ENCODE results near the gene PSMA6. TPM values are rescaled to one million over a fixed set of nuclear protein-coding genes. Genes with fewer than 3 reads are reported as not detected.

PSMA6 gene
- total and polyA plus RNA-seq, 2 of the 13 experiments (the other 11 are each of a cell fraction or from before 2014, with no cell fraction given) = 525 to 1,109 TPM

DNA sequence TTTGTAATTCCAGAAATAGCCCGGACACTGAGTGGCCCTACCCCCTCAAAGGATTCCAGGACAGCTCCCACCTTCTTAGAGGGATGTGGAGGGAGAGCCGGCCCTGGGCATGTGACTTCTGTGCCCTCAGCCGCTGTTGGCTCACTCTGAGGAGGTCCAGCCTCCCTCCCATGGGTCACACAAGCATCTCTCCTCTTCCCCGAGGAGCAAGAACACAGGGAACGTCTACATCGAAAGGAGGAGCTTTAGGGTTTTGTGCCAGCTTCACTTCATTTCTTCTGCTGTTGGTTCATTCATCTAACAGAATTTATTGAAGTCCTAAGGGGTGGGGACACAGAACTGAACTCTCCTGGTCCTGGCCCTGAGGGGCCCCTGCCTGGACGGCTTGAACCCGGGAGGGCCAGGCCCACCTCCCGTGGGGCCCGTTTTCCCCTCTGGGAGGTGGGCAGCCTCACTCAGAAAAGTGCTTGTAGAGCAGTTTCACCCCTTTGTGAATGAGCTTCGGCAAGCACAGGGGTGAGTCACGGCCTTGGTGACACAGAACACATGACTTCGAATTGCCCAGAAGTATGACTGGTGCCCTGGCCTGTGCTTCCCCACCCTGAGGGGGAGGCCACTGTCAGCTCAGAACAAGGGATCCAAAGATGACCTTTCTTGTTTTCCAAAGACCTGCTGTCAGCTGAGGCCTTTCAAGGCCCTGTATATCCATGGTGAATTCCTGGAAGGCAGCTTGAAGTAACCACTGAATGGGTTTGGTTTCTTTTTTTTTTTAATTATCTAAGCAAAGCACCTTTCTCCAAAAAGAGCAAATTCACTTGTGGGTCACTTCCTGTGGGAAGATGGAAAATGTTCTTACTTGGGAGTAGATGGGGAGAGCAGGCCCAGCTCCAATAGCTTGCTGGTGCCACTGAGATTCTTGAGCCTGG, 73.2 kb downstream of the PSMA6 start (continued):
- TF ChIP-seq ZNF276 (CRISPR knock-in tag; IDR thresholded peaks at IDR 0.05; ENCODE audit: low read depth) (peak; percentile 97), ZNF672 (CRISPR knock-in tag; IDR thresholded peaks at IDR 0.05) (no peak), PRPF4 (IDR thresholded peaks at IDR 0.05; ENCODE audit: low read depth, low read length, poor library complexity, severe bottlenecking) (no peak), JDP2 (CRISPR knock-in tag; IDR thresholded peaks at IDR 0.05; ENCODE audit: borderline replicate concordance) (no peak), HMG20A (CRISPR knock-in tag; IDR thresholded peaks at IDR 0.05; ENCODE audit: borderline replicate concordance) (peak; percentile 93), ZNF660 (CRISPR knock-in tag; IDR thresholded peaks at IDR 0.05; ENCODE audit: borderline replicate concordance, low read depth) (0 out of 2 replicates have a peak, but pooled peaks have one; percentile 36), ETS1 (CRISPR knock-in tag; IDR thresholded peaks at IDR 0.05) (no peak), SRSF1 (optimal IDR thresholded peaks at IDR 0.05; ENCODE audit: low read depth, low read length) (peak; percentile 77), THYN1 (CRISPR knock-in tag; IDR thresholded peaks at IDR 0.05; ENCODE audit: borderline replicate concordance, low read depth) (no peak), ZNF124 (CRISPR knock-in tag; IDR thresholded peaks at IDR 0.05) (no peak), ADNP (CRISPR knock-in tag; IDR thresholded peaks at IDR 0.05) (0 out of 2 replicates have a peak, but pooled peaks have one; percentile 43), ZNF496 (CRISPR knock-in tag; IDR thresholded peaks at IDR 0.05; ENCODE audit: insufficient replicate concordance) (no peak), CCDC6 (CRISPR knock-in tag; IDR thresholded peaks at IDR 0.05) (no peak; the same call in 1 of the 2 replicates), ARID5B (CRISPR knock-in tag; IDR thresholded peaks at IDR 0.05) (peak; percentile 99), HNRNPK (IDR thresholded peaks at IDR 0.05; ENCODE audit: low read depth, low read length, poor library complexity, severe bottlenecking) (no peak), RORA (CRISPR knock-in tag; IDR thresholded peaks at IDR 0.05) (no peak)
- TF ChIP-seq, protein P1, sequence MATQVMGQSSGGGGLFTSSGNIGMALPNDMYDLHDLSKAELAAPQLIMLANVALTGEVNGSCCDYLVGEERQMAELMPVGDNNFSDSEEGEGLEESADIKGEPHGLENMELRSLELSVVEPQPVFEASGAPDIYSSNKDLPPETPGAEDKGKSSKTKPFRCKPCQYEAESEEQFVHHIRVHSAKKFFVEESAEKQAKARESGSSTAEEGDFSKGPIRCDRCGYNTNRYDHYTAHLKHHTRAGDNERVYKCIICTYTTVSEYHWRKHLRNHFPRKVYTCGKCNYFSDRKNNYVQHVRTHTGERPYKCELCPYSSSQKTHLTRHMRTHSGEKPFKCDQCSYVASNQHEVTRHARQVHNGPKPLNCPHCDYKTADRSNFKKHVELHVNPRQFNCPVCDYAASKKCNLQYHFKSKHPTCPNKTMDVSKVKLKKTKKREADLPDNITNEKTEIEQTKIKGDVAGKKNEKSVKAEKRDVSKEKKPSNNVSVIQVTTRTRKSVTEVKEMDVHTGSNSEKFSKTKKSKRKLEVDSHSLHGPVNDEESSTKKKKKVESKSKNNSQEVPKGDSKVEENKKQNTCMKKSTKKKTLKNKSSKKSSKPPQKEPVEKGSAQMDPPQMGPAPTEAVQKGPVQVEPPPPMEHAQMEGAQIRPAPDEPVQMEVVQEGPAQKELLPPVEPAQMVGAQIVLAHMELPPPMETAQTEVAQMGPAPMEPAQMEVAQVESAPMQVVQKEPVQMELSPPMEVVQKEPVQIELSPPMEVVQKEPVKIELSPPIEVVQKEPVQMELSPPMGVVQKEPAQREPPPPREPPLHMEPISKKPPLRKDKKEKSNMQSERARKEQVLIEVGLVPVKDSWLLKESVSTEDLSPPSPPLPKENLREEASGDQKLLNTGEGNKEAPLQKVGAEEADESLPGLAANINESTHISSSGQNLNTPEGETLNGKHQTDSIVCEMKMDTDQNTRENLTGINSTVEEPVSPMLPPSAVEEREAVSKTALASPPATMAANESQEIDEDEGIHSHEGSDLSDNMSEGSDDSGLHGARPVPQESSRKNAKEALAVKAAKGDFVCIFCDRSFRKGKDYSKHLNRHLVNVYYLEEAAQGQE (IDR thresholded peaks at IDR 0.05; ENCODE audit: borderline replicate concordance in 1 of 2, low read depth in 1 of 2, low read length in 2 of 2) = peak in 1 of 2 experiments; percentile 9; a peak in 1 of 4 replicates
